Measurements from ENCODE around the gene SLC18B1. TPM values are rescaled to one million over a fixed set of nuclear protein-coding genes. Genes with fewer than 3 reads are reported as not detected.

The SLC18B1 gene
- polyA plus RNA-seq, 3 donors, result 10.3 to 36.6 (median 24.8) TPM

DNA sequence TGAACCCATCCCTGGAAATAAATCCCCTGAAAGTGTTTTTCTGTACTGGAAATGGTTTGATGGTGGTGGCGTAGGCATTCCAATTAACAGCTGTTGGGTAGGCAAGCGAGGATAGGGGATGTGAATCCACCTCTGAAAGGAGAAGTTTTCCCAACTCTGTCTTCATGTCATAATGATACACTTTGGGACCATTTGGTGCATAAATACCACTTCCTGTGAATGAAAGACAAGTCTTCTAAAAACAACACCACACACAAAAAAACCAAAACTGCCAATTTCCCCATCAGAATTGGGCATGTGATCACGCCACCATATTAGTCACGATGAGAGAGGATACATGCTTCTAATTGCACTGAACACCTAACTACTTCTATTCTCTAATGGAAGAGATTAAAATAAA, 47.1 kb downstream of the SLC18B1 start:
- no peak overlapping the region for H2AFZ ChIP-seq (ENCODE audit: insufficient read depth, low read depth, low read length, poor library complexity, severe bottlenecking)
- H3K36me3 ChIP-seq (replicated peaks in 1 of 2; ENCODE audit: control insufficient read depth in 1 of 2, insufficient read depth in 2 of 2, low read length in 2 of 2), result peaks cover 19 to 51% of the 10 kb centered on the region in 2 donors
- peak overlapping the region in 1 of 2 donors; percentile 72 for H3K27ac ChIP-seq (ENCODE audit: low read depth in 1 of 2, low read length in 2 of 2)
- H3K9me3 ChIP-seq (replicated peaks in 1 of 2; ENCODE audit: control insufficient read depth in 1 of 2, insufficient read depth in 1 of 2, low read length in 2 of 2), result no peaks in the 10 kb centered on the region
- peaks cover 62% of the 10 kb centered on the region for H3K79me2 ChIP-seq (ENCODE audit: insufficient read depth, low read length)
- H4K20me1 ChIP-seq (ENCODE audit: insufficient read depth, low read length), result no peaks in the 10 kb centered on the region
- intact Hi-C loops (cut with micrococcal nuclease), result no loop called here
- Mint-ChIP-seq H3K9me3 (peaks cover 0 to 6% (median 3%) of the 10 kb centered on the region in 7 donors), H3K36me3 (peaks cover 64 to 89% of the 10 kb centered on the region in 2 donors), H3K27me3 (ENCODE audit: low read depth in 3 of 3) (no peaks in the 10 kb centered on the region), H3K27ac (peak overlapping the region; percentile 61 to 98 (median 89)), H3K4me1 (peaks cover 82% of the 10 kb centered on the region), H3K4me3 (no peak overlapping the region)
- peak overlapping the region in 1 of 3 experiments; percentile 27 for H3K4me3 ChIP-seq (replicated peaks in 1 of 3; ENCODE audit: low read depth in 2 of 3, low read length in 3 of 3)
- WGBS (ENCODE audit: insufficient coverage), result 40% methylated on average over 1 of the region's 4 CpGs
- TF ChIP-seq, protein P1, sequence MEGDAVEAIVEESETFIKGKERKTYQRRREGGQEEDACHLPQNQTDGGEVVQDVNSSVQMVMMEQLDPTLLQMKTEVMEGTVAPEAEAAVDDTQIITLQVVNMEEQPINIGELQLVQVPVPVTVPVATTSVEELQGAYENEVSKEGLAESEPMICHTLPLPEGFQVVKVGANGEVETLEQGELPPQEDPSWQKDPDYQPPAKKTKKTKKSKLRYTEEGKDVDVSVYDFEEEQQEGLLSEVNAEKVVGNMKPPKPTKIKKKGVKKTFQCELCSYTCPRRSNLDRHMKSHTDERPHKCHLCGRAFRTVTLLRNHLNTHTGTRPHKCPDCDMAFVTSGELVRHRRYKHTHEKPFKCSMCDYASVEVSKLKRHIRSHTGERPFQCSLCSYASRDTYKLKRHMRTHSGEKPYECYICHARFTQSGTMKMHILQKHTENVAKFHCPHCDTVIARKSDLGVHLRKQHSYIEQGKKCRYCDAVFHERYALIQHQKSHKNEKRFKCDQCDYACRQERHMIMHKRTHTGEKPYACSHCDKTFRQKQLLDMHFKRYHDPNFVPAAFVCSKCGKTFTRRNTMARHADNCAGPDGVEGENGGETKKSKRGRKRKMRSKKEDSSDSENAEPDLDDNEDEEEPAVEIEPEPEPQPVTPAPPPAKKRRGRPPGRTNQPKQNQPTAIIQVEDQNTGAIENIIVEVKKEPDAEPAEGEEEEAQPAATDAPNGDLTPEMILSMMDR (IDR thresholded peaks at IDR 0.05), result no peak
- DNase-seq, result peak; percentile 41 to 72 (median 69)
- no peaks in the 10 kb centered on the region for H3K27me3 ChIP-seq (ENCODE audit: control insufficient read depth in 2 of 2, insufficient read depth in 2 of 2, low read length in 2 of 2)
- H3K4me2 ChIP-seq (replicated peaks; ENCODE audit: extremely low read depth, low read length, poor library complexity, severe bottlenecking), result no peak overlapping the region
- H3K9ac ChIP-seq (ENCODE audit: insufficient read depth, low read length, poor library complexity, severe bottlenecking), result no peak overlapping the region
- H3K4me1 ChIP-seq (ENCODE audit: control insufficient read depth in 1 of 2, insufficient read depth in 2 of 2, low read length in 2 of 2), result peaks cover 81 to 100% of the 10 kb centered on the region in 2 donors

DNA sequence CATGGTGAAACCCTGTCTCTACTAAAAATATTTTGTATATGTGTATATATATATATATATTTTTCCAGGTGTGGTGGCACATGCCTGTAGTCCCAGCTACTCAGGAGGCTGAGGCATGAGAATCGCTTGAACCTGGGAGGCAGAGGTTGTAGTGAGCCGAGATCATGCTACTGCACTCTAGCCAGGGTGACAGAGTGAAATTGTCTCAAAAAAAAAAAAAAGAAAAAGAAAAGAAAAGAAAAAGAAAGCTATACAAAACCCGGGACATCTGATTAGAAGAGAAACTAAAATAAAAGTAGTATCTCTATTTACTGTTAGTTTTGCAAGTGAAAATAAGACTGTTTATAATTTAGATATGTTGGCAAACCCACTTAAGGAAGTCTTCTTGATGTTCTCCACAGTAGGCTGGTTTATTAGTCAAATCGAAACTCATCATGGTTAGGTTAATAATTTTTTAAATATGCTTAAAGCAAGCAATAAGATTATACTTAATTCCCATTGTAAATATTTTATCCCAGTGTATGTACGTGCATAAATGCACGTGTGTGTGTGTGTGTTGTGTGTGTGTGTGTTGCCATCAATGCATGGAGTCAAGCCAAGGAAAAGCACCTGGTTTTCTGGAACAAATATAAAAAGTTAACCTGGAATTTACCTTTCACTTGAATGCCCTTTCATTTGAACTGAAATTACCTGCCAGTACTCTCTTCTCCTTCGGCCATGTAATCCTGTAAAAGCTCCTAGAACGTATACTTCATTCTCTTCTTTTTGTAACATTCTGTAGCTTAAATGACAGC, 47.8 kb downstream of the SLC18B1 start:
- no peak overlapping the region for H2AFZ ChIP-seq (ENCODE audit: insufficient read depth, low read depth, low read length, poor library complexity, severe bottlenecking)
- TF ChIP-seq, protein P1 (IDR thresholded peaks at IDR 0.05), result no peak
- H3K4me1 Mint-ChIP-seq, result peaks cover 87% of the 10 kb centered on the region
- no peaks in the 10 kb centered on the region for H3K27me3 Mint-ChIP-seq (ENCODE audit: low read depth in 3 of 3)
- no peak overlapping the region for H3K4me3 Mint-ChIP-seq
- DNase-seq, result no peak
- no peak overlapping the region for H3K9ac ChIP-seq (ENCODE audit: insufficient read depth, low read length, poor library complexity, severe bottlenecking)
- peaks cover 63 to 90% of the 10 kb centered on the region in 2 donors for H3K36me3 Mint-ChIP-seq
- H3K4me3 ChIP-seq (replicated peaks in 1 of 3; ENCODE audit: low read depth in 2 of 3, low read length in 3 of 3), result peak overlapping the region in 1 of 3 experiments; percentile 35
- peak overlapping the region; percentile 63 to 88 for H3K27ac ChIP-seq (ENCODE audit: low read depth in 1 of 2, low read length in 2 of 2)
- peak overlapping the region; percentile 81 to 98 (median 95) for H3K27ac Mint-ChIP-seq
- H4K20me1 ChIP-seq (ENCODE audit: insufficient read depth, low read length), result no peaks in the 10 kb centered on the region
- H3K9me3 ChIP-seq (replicated peaks in 1 of 2; ENCODE audit: control insufficient read depth in 1 of 2, insufficient read depth in 1 of 2, low read length in 2 of 2), result no peaks in the 10 kb centered on the region
- peak overlapping the region; percentile 5 for H3K4me2 ChIP-seq (replicated peaks; ENCODE audit: extremely low read depth, low read length, poor library complexity, severe bottlenecking)
- peaks cover 55% of the 10 kb centered on the region for H3K79me2 ChIP-seq (ENCODE audit: insufficient read depth, low read length)
- H3K27me3 ChIP-seq (ENCODE audit: control insufficient read depth in 2 of 2, insufficient read depth in 2 of 2, low read length in 2 of 2), result no peaks in the 10 kb centered on the region
- H3K36me3 ChIP-seq (replicated peaks in 1 of 2; ENCODE audit: control insufficient read depth in 1 of 2, insufficient read depth in 2 of 2, low read length in 2 of 2), result peaks cover 19 to 51% of the 10 kb centered on the region in 2 donors
- peaks cover 0 to 6% (median 3%) of the 10 kb centered on the region in 7 donors for H3K9me3 Mint-ChIP-seq
- H3K4me1 ChIP-seq (ENCODE audit: control insufficient read depth in 1 of 2, insufficient read depth in 2 of 2, low read length in 2 of 2), result peaks cover 81 to 100% of the 10 kb centered on the region in 2 donors
- 92% methylated on average over 2 of the region's 8 CpGs for WGBS (ENCODE audit: insufficient coverage)
- intact Hi-C loops (cut with micrococcal nuclease), result no loop called here

Data from CD14-positive monocyte (primary cell).